ENCODE data around the gene MREG.

MREG gene

DNA sequence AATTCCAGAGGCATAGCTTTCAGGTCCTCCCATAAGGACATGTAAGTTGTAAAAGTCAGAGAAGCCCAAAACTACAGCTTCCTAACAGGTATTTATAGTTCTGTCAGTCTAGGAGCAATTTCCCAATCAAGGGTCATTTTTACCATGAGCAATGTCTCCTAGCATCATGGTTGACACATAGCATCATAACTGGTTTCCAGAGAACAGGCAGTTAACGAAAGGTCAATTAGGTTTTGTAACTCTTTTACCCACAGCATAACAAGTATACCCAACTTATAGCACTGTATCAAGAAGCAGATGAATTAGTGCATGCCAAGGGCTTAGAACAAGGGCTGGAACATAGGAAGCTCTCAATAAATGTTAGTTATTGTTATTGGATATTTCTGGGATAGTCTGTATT lies 110.1 kb downstream of the MREG start:
- TF ChIP-seq TEAD4 (IDR thresholded peaks at IDR 0.05), result no peak
- no peak for TF ChIP-seq REST (IDR thresholded peaks at IDR 0.05; ENCODE audit: low read depth)
- no peak for TF ChIP-seq EGR1 (IDR thresholded peaks at IDR 0.05)
- no peak for TF ChIP-seq FOXM1 (IDR thresholded peaks at IDR 0.05; ENCODE audit: borderline replicate concordance, low read depth)
- TF ChIP-seq TCF12 (IDR thresholded peaks at IDR 0.05; ENCODE audit: low read depth), result no peak
- TF ChIP-seq, protein P1, sequence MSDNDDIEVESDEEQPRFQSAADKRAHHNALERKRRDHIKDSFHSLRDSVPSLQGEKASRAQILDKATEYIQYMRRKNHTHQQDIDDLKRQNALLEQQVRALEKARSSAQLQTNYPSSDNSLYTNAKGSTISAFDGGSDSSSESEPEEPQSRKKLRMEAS (IDR thresholded peaks at IDR 0.05), result no peak
- TF ChIP-seq NFIC (IDR thresholded peaks at IDR 0.05), result no peak
- TF ChIP-seq TAF1 (IDR thresholded peaks at IDR 0.05; ENCODE audit: low read depth), result no peak
- TF ChIP-seq EP300 (IDR thresholded peaks at IDR 0.05; ENCODE audit: borderline replicate concordance), result no peak
- TF ChIP-seq RAD21 (IDR thresholded peaks at IDR 0.05; ENCODE audit: low read depth), result no peak
- no peak for TF ChIP-seq ZBTB7A (IDR thresholded peaks at IDR 0.05; ENCODE audit: low read depth)
- no peak for TF ChIP-seq CEBPB (IDR thresholded peaks at IDR 0.05)
- no peak for TF ChIP-seq CREB1 (IDR thresholded peaks at IDR 0.05; ENCODE audit: low read depth)
- TF ChIP-seq, protein P2, sequence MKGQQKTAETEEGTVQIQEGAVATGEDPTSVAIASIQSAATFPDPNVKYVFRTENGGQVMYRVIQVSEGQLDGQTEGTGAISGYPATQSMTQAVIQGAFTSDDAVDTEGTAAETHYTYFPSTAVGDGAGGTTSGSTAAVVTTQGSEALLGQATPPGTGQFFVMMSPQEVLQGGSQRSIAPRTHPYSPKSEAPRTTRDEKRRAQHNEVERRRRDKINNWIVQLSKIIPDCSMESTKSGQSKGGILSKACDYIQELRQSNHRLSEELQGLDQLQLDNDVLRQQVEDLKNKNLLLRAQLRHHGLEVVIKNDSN (IDR thresholded peaks at IDR 0.05), result no peak
- no peak for TF ChIP-seq YY1 (IDR thresholded peaks at IDR 0.05; ENCODE audit: low read depth)

GRCh38 chr2:215901796-215902195 lies 111.6 kb downstream of the MREG start:
- no peak for TF ChIP-seq CREB1 (IDR thresholded peaks at IDR 0.05; ENCODE audit: low read depth)
- TF ChIP-seq TEAD4 (IDR thresholded peaks at IDR 0.05), result no peak
- TF ChIP-seq YY1 (IDR thresholded peaks at IDR 0.05; ENCODE audit: low read depth), result no peak
- no peak for TF ChIP-seq RAD21 (IDR thresholded peaks at IDR 0.05; ENCODE audit: low read depth)
- TF ChIP-seq ZBTB7A (IDR thresholded peaks at IDR 0.05; ENCODE audit: low read depth), result no peak
- TF ChIP-seq, protein P1 (IDR thresholded peaks at IDR 0.05), result no peak
- TF ChIP-seq EGR1 (IDR thresholded peaks at IDR 0.05), result no peak
- TF ChIP-seq, protein P2 (IDR thresholded peaks at IDR 0.05), result no peak
- TF ChIP-seq REST (IDR thresholded peaks at IDR 0.05; ENCODE audit: low read depth), result no peak
- no peak for TF ChIP-seq TAF1 (IDR thresholded peaks at IDR 0.05; ENCODE audit: low read depth)
- no peak for TF ChIP-seq EP300 (IDR thresholded peaks at IDR 0.05; ENCODE audit: borderline replicate concordance)
- TF ChIP-seq NFIC (IDR thresholded peaks at IDR 0.05), result no peak
- TF ChIP-seq CEBPB (IDR thresholded peaks at IDR 0.05), result no peak
- no peak for TF ChIP-seq TCF12 (IDR thresholded peaks at IDR 0.05; ENCODE audit: low read depth)
- no peak for TF ChIP-seq FOXM1 (IDR thresholded peaks at IDR 0.05; ENCODE audit: borderline replicate concordance, low read depth)

- no peak for TF ChIP-seq EGR1 (IDR thresholded peaks at IDR 0.05)
- TF ChIP-seq REST (IDR thresholded peaks at IDR 0.05; ENCODE audit: low read depth), result no peak
- TF ChIP-seq TCF12 (IDR thresholded peaks at IDR 0.05; ENCODE audit: low read depth), result no peak
- TF ChIP-seq, protein P1 (IDR thresholded peaks at IDR 0.05), result no peak
- TF ChIP-seq RAD21 (IDR thresholded peaks at IDR 0.05; ENCODE audit: low read depth), result no peak
- TF ChIP-seq YY1 (IDR thresholded peaks at IDR 0.05; ENCODE audit: low read depth), result no peak
- TF ChIP-seq NFIC (IDR thresholded peaks at IDR 0.05), result no peak
- TF ChIP-seq ZBTB7A (IDR thresholded peaks at IDR 0.05; ENCODE audit: low read depth), result no peak
- TF ChIP-seq FOXM1 (IDR thresholded peaks at IDR 0.05; ENCODE audit: borderline replicate concordance, low read depth), result no peak
- TF ChIP-seq EP300 (IDR thresholded peaks at IDR 0.05; ENCODE audit: borderline replicate concordance), result no peak
- no peak for TF ChIP-seq TAF1 (IDR thresholded peaks at IDR 0.05; ENCODE audit: low read depth)
- TF ChIP-seq, protein P2 (IDR thresholded peaks at IDR 0.05), result no peak
- TF ChIP-seq CEBPB (IDR thresholded peaks at IDR 0.05), result no peak
- no peak for TF ChIP-seq TEAD4 (IDR thresholded peaks at IDR 0.05)
- TF ChIP-seq CREB1 (IDR thresholded peaks at IDR 0.05; ENCODE audit: low read depth), result no peak
Observed at GRCh38 chr2:215900843-215901242, 112.5 kb downstream of the MREG start.
